ENCODE data around the gene NDST1. TPM values are rescaled to one million over a fixed set of nuclear protein-coding genes. Genes with fewer than 3 reads are reported as not detected.

Gene NDST1
- polyA plus RNA-seq, 1 of the 3 experiments (the other 2 are of a cell fraction), result 29.2 TPM

DNA sequence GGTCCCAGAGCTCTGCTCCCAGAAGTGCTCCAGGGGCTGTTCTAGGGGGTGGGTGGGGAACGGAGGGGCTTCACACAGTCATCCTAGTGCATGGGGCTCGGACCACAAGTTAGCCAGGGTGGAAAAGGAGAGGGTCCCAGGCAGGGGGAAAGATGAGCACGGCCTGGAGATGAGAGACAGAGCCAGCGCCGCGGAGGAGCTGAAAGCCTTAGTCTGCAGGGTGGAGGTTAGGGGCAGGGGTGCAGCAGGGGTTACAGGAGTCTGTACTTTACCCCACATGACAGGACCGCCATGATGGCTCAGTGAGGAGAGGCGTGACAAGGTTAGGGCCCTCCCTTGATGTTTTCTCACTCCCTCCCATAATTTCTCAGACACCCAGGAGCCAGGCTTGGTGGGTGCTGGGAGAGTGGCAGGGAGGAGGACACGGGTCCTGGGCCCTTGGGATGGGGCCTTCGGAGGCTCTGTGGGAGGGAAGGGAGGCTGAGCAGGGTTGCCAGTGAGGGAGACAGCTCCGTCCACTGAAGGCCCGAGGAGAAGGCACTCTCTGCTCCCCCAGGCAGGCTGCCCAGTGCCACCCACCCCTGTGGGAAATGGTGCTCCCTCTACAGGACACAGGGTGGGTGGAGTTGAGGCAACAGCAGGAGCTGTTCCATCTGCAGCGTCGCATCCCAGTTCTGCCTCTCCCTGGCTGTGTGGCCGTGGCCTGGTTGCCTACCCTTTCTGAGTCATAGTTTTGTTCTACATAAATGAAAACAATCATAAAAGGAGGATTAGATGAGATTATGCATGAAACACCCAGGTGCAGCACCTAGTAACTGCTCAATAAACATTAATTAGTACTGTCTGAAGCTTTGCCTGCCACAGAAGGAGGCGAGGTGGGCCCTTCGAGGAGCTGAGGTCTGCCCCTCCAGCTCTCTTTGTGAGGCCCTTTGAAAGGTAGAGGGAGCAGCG, 66.2 kb downstream of the NDST1 start:
- no peak overlapping the region for H3K4me3 ChIP-seq (ENCODE audit: low read depth in 2 of 2, low read length in 1 of 2)
- no peak overlapping the region for H3K9ac ChIP-seq
- H3K36me3 ChIP-seq (replicated peaks in 1 of 2; ENCODE audit: control insufficient read depth in 1 of 2, insufficient read depth in 2 of 2, low read length in 1 of 2), result no peaks in the 10 kb centered on the region
- H4K20me1 ChIP-seq (ENCODE audit: insufficient read depth), result no peaks in the 10 kb centered on the region
- WGBS (ENCODE audit: low lambda C conversion rate), result 89% methylated on average over 17 of the region's 18 CpGs
- H3K27me3 ChIP-seq (ENCODE audit: insufficient read depth), result no peaks in the 10 kb centered on the region
- CTCF ChIA-PET, result interaction anchor here (0.8 to 3.1 kb wide), 18 partner anchors 12 to 177 kb away, joined by 3 to 26 read pairs (median 4); partner anchors contain the start of gene RBM22
- peak; percentile 59 for DNase-seq
- H3K27ac ChIP-seq (ENCODE audit: low read depth in 2 of 2, low read length in 1 of 2), result peak overlapping the region in 1 of 2 experiments; percentile 99; a peak in 2 of 4 replicates
- H3F3A ChIP-seq (replicated peaks; ENCODE audit: insufficient read depth), result no peaks in the 10 kb centered on the region
- peaks cover 8 to 61% of the 10 kb centered on the region in 2 experiments; a peak in 3 of 4 replicates for H3K4me1 ChIP-seq (ENCODE audit: control insufficient read depth in 1 of 2, insufficient read depth in 2 of 2, low read depth in 1 of 2, low read length in 1 of 2)
- no peak overlapping the region for H3K4me2 ChIP-seq
- POLR2A ChIA-PET, result interaction anchor here (0.6 to 3.1 kb wide), 7 partner anchors 12 to 127 kb away, joined by 3 to 15 read pairs (median 3); partner anchors contain the start of gene RBM22
- H3K79me2 ChIP-seq (ENCODE audit: insufficient read depth), result no peaks in the 10 kb centered on the region
- no peaks in the 10 kb centered on the region for H3K9me3 ChIP-seq
- H3K9me2 ChIP-seq, result no peaks in the 10 kb centered on the region
- TF ChIP-seq ELF1 (IDR thresholded peaks at IDR 0.05) (no peak), EP300 (IDR thresholded peaks at IDR 0.05; ENCODE audit: borderline replicate concordance in 1 of 2, low read depth in 1 of 2, low read length in 1 of 2) (no peak)
- TF ChIP-seq, protein P1, sequence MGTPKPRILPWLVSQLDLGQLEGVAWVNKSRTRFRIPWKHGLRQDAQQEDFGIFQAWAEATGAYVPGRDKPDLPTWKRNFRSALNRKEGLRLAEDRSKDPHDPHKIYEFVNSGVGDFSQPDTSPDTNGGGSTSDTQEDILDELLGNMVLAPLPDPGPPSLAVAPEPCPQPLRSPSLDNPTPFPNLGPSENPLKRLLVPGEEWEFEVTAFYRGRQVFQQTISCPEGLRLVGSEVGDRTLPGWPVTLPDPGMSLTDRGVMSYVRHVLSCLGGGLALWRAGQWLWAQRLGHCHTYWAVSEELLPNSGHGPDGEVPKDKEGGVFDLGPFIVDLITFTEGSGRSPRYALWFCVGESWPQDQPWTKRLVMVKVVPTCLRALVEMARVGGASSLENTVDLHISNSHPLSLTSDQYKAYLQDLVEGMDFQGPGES (IDR thresholded peaks at IDR 0.05; ENCODE audit: low read depth, low read length), result no peak
- TF ChIP-seq, protein P2, sequence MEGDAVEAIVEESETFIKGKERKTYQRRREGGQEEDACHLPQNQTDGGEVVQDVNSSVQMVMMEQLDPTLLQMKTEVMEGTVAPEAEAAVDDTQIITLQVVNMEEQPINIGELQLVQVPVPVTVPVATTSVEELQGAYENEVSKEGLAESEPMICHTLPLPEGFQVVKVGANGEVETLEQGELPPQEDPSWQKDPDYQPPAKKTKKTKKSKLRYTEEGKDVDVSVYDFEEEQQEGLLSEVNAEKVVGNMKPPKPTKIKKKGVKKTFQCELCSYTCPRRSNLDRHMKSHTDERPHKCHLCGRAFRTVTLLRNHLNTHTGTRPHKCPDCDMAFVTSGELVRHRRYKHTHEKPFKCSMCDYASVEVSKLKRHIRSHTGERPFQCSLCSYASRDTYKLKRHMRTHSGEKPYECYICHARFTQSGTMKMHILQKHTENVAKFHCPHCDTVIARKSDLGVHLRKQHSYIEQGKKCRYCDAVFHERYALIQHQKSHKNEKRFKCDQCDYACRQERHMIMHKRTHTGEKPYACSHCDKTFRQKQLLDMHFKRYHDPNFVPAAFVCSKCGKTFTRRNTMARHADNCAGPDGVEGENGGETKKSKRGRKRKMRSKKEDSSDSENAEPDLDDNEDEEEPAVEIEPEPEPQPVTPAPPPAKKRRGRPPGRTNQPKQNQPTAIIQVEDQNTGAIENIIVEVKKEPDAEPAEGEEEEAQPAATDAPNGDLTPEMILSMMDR (IDR thresholded peaks at IDR 0.05), result peak; percentile 30
- H2AFZ ChIP-seq (ENCODE audit: low read depth), result 0 out of 2 replicates have a peak overlapping the region, but pooled peaks have one; percentile 86

DNA sequence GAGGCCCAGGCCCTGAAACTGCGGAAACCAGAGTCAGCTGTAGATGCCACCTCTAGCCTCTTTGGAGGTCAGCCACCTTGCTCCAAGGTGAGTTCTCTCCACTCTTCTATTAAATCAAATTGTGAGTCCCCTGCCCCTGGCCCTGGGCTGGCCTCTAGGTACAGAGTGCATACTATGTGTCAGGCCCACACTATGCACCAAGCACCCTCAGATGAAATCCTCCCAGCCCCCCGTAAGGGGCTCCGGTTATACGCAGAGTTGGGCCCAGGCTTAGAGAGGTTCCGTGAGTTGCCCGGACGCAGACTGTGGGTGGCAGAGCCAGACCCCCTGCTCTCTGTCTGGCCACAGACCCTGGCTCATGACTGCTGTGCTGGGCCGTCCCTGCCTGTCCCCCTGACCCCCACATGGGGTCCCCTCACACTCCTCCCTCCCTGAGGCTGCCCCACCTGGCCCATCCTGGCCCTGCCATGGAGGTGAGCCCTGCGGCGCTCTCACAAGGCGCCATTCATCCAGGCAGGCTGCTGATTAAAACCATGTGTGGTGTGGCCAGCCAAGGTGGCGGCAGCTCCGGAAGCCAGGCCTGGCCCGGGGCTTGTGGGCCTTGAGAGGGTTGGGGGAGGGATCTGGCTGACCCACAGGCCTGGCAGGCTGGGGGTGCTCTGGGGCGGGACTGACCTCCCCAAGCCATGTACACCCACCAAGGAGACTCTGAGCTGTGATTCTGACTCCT, 67.1 kb downstream of the NDST1 start:
- Histone ChIP-seq H4K20me1 (ENCODE audit: insufficient read depth) (no peaks in the 10 kb centered on the region), H3K36me3 (replicated peaks in 1 of 2; ENCODE audit: control insufficient read depth in 1 of 2, insufficient read depth in 2 of 2, low read length in 1 of 2) (no peaks in the 10 kb centered on the region), H3K27me3 (ENCODE audit: insufficient read depth) (no peaks in the 10 kb centered on the region), H3K4me3 (ENCODE audit: low read depth in 2 of 2, low read length in 1 of 2) (no peak overlapping the region), H3K4me2 (peak overlapping the region; percentile 52; the same call in 1 of the 2 replicates), H3K27ac (ENCODE audit: low read depth in 2 of 2, low read length in 1 of 2) (peak overlapping the region; percentile 22 to 99; a peak in 2 of 4 replicates), H3K9me2 (no peaks in the 10 kb centered on the region), H3K4me1 (ENCODE audit: control insufficient read depth in 1 of 2, insufficient read depth in 2 of 2, low read depth in 1 of 2, low read length in 1 of 2) (peaks cover 8 to 69% of the 10 kb centered on the region in 2 experiments; a peak in 3 of 4 replicates), H3K9me3 (no peaks in the 10 kb centered on the region), H3F3A (replicated peaks; ENCODE audit: insufficient read depth) (no peaks in the 10 kb centered on the region), H2AFZ (ENCODE audit: low read depth) (peak overlapping the region; percentile 86; the same call in 1 of the 2 replicates), H3K79me2 (ENCODE audit: insufficient read depth) (no peaks in the 10 kb centered on the region), H3K9ac (peak overlapping the region; percentile 39; the same call in 1 of the 2 replicates)
- POLR2A ChIA-PET, result interaction anchor here (0.7 to 3.1 kb wide), 8 partner anchors 11 to 126 kb away, joined by 3 to 15 read pairs (median 4); partner anchors contain the start of gene RBM22
- 60% methylated on average over 9 of the region's 15 CpGs for WGBS (ENCODE audit: low lambda C conversion rate)
- DNase-seq, result peak; percentile 97
- CTCF ChIA-PET, result interaction anchor here (0.5 to 3.1 kb wide), 19 partner anchors 11 to 177 kb away, joined by 3 to 26 read pairs (median 4); partner anchors contain the start of gene RBM22
- TF ChIP-seq, protein P3, sequence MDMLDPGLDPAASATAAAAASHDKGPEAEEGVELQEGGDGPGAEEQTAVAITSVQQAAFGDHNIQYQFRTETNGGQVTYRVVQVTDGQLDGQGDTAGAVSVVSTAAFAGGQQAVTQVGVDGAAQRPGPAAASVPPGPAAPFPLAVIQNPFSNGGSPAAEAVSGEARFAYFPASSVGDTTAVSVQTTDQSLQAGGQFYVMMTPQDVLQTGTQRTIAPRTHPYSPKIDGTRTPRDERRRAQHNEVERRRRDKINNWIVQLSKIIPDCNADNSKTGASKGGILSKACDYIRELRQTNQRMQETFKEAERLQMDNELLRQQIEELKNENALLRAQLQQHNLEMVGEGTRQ (IDR thresholded peaks at IDR 0.05; ENCODE audit: borderline replicate concordance, low read depth, low read length), result no peak
- TF ChIP-seq RCOR1 (IDR thresholded peaks at IDR 0.05; ENCODE audit: low read length) (peak; percentile 87; the same call in 1 of the 2 replicates), YY1 (IDR thresholded peaks at IDR 0.05; ENCODE audit: low read depth) (peak; percentile 54; the same call in 1 of the 2 replicates), EP300 (IDR thresholded peaks at IDR 0.05; ENCODE audit: borderline replicate concordance in 1 of 2, low read depth in 1 of 2, low read length in 1 of 2) (peak; percentile 64 to 97; a peak in 3 of 4 replicates)
- TF ChIP-seq, protein P4, sequence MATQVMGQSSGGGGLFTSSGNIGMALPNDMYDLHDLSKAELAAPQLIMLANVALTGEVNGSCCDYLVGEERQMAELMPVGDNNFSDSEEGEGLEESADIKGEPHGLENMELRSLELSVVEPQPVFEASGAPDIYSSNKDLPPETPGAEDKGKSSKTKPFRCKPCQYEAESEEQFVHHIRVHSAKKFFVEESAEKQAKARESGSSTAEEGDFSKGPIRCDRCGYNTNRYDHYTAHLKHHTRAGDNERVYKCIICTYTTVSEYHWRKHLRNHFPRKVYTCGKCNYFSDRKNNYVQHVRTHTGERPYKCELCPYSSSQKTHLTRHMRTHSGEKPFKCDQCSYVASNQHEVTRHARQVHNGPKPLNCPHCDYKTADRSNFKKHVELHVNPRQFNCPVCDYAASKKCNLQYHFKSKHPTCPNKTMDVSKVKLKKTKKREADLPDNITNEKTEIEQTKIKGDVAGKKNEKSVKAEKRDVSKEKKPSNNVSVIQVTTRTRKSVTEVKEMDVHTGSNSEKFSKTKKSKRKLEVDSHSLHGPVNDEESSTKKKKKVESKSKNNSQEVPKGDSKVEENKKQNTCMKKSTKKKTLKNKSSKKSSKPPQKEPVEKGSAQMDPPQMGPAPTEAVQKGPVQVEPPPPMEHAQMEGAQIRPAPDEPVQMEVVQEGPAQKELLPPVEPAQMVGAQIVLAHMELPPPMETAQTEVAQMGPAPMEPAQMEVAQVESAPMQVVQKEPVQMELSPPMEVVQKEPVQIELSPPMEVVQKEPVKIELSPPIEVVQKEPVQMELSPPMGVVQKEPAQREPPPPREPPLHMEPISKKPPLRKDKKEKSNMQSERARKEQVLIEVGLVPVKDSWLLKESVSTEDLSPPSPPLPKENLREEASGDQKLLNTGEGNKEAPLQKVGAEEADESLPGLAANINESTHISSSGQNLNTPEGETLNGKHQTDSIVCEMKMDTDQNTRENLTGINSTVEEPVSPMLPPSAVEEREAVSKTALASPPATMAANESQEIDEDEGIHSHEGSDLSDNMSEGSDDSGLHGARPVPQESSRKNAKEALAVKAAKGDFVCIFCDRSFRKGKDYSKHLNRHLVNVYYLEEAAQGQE (IDR thresholded peaks at IDR 0.05; ENCODE audit: low read depth, low read length), result no peak
- TF ChIP-seq, protein P2 (IDR thresholded peaks at IDR 0.05), result no peak
- TF ChIP-seq, protein P5, sequence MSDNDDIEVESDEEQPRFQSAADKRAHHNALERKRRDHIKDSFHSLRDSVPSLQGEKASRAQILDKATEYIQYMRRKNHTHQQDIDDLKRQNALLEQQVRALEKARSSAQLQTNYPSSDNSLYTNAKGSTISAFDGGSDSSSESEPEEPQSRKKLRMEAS (IDR thresholded peaks at IDR 0.05; ENCODE audit: low read depth), result no peak
